Amniotic epithelial cell (primary cell): ENCODE results near the gene TIFAB.

Experiments used
- DNase-seq: peaks from one replicate; pipeline ENCODE4 v3.0.0-alpha.2; 2010; ENCODE audit warnings: low read depth

TIFAB gene

DNA sequence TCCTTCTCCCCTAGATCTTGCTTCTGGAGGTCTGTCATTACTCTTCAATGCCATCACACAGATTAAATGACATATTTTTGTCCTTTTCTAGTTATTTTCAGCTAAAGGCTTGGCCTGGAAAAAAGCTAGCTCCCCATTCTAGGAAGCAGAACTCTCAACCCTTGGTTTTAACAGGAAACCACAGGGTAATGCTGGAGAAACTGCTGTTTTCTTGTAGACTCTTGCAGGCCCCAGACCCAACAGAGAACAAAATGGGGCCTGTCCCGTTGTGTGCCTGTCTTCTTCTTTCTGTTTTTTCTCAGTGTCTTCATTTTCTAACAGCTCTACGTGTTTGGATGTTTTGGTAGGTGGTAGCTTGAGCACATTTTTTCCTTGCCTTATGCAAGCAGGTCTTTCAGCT, 26.5 kb downstream of the TIFAB start:
- DNase-seq: no peak

DNA sequence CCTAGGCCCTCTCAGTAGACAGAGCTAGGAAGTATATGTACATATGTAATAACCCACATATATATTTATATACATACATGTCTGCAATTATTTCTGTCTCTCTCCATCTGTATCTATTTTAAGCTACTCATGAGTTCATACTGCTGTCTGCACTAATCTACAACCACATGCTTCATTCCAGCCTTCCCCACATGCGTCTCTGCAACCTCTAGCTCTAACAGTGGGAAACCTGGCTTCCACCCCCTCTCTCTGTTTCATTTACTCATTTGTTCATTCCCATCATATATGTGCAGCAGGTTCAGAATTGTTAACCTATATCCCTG, 28.3 kb downstream of the TIFAB start:
- DNase-seq: no peak

DNA sequence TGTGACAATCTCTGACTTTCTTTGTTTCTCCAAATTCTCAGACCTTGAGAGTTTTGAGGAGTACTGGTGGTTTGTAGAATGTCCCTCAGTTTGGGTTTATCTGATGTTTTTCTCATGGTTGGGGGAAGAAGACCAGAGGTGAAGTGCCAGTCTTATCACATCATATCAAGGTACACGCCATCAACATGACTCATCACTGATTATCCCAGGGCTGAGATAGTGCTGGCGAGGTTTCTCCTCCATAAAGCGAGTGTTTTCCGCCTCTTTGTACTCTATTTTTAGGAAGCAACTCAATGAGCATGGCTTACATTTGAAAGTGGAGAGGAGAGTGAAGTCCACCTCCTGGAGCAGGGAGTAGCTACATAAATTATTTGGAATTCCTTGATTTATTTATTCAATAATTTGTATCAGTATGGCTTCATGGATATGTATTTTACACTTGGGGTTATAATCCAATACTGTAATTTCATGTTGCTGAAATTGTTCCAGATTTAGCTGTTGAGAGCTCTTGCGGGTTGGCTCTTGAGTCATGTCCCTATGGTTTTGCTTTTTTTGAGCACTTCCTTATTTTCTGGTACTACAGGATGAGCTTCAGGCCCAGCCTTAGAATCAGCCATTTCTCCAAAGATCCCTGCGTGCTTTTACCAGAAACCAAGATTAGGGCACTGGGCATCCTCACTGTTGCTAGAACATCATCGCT, 28.9 kb downstream of the TIFAB start:
- peak; percentile 63 for DNase-seq

GRCh38 chr5:135422419-135422818, 29.7 kb downstream of the TIFAB start:
- no peak for DNase-seq

DNA sequence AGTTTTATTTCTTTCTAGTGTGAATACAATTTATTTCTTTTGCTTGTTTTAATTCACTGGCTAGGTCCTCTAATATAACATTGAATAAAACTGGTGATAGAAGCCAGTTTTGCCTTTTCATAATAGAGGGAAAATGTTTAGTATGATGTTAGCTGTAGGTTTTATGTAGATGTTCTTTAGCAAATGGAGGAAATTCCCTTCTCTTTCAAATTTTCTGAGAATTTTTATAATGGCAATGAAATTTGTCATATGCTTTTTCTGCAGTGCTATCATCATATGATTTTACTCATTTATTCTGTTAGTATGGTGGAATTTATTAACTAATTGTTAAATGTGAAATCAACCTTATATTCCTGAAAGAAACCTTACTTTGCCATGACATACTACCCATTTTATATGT, 35.1 kb downstream of the TIFAB start:
- DNase-seq: no peak

DNA sequence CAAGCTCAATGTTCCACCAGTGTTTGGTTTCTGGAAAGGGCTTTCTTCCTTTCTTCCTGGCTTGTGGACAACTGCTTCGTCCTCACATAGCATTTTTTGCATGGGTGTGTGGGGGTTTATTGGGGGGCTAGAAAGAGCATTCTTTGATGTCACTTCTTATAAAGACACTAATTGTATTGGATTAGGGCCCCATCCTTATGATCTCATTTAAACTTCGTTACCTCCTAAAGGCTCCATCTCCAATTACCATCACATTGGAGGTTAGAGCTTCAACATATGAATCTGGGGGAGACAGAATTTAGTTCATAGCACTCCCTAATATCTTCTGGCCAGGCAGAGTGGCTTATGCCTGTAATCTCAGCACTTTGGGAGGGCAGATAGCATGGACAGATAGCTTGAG, 47.1 kb downstream of the TIFAB start:
- DNase-seq: no peak

GRCh38 chr5:135402031-135402430, 50.1 kb downstream of the TIFAB start:
- DNase-seq: no peak

GRCh38 chr5:135400866-135401265, 51.3 kb downstream of the TIFAB start:
- no peak for DNase-seq

DNA sequence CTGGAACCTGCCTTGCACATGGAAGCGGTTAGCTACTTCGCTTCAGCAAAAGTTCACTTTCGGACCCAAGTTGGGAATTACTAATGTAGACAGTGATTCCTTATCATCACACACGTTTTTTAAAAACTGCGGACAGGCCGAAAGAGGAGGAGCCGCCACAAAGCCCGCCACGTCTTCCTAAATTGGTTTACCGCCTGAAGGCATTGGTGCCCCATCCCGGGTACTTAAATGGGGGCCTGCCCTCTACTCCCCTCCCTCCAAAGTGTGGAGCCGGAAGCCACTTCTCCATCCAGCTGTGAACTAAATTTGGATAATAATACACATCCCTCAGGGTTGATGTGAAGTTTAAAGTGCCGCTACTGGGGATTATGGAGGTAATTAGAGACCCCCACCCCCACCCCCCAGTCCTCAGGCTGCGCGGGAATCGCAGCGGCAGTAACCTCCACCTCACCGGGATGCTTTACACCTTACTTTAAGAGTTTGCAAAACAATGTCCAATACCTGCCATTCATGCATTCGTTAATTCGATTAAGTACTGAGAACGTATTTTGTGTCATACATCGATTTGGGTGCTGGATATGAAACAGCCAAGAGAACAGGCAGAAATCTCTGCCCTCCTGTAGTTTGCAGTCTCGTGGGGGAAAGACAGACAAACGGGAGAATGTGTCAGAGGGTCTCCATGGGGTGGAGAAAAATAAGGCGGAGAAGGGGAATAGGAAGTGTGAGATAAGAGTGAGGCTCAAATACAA, 52.2 kb downstream of the TIFAB start:
- no peak for DNase-seq

- peak; percentile 78 for DNase-seq
Measured at GRCh38 chr5:135398855-135399793, 53.0 kb downstream of the TIFAB start, which contains the start of gene MACROH2A1. Gene MACROH2A1 (minus strand): TSS chr5:135399231. CDS start chr5:135389093, 10,138 bp downstream.

- DNase-seq: no peak
Measured at GRCh38 chr5:135398160-135398854, 53.8 kb downstream of the TIFAB start.
